Thyroid gland (tissue), 4 donors: ENCODE data around the gene PLCB4.

ENCODE experiments used
- CTCF ChIP-seq, 6 experiments: fragments of 200-600 bp in 3 of 6; fragments of 450-650 bp in 3 of 6; sonication (generic) in 3 of 6; IDR thresholded peaks; one replicate each; pipeline ENCODE4 v1.5.1; 2016 to 2019; ENCODE audit warnings: antibody characterized with exemption in 6 of 6, mild to moderate bottlenecking in 2 of 6, inconsistent platforms in 1 of 6, moderate library complexity in 1 of 6
- POLR2A ChIP-seq, 2 donors: fragments of 450-650 bp; IDR thresholded peaks; one replicate each; pipeline ENCODE4 v1.6.1; 2017; ENCODE audit warnings: antibody characterized with exemption in 2 of 2, mild to moderate bottlenecking in 2 of 2, moderate library complexity in 1 of 2

DNA sequence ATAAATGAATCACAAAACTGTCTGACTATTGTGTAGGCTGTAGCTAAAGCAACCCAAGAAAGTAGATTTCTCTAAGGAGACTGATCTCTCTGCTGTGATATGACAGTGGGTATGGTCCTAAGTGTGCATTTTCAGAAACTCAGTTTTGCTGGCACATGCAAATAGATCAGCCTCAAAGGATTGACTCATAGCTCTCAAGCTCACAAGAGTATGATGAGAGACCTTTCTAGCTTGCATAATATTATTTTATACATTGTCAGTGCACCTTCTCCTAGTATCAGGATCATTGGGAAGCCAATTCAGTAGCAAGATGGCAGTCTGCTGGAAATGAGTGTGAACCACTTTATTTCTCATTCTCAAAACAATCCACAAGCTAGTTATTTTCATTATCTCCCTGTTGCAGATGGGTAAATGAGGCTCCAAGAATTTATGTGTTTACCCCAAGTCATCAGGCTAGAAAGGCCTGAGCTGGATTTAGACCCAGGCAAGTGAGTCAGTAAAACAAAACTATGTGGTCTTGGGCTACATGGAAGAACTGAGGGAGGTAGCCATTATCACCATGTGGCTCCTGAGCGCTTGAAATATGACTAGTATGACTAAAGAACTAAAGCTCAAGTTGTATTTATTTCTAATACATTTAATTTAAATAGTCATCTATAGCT lies 27.9 kb upstream of the PLCB4 start:
- no peak for TF ChIP-seq CTCF (IDR thresholded peaks at IDR 0.05)
- no peak for TF ChIP-seq POLR2A (IDR thresholded peaks at IDR 0.05)
